Activated CD8-positive, alpha-beta memory T cell treated with anti-CD3 and anti-CD28 coated beads for 1 hour (primary cell): ENCODE results near the gene ZKSCAN5.
"Not testable (repeated sequence)": the region's sequence is repeated elsewhere in the genome, so short reads cannot be mapped to it uniquely, and the experiment has no call there.

Experiments used
- DNase-seq, 2 donors: peaks; one replicate each; pipeline ENCODE4 v3.0.0-alpha.2; 2020; ENCODE audit warnings: low read depth in 1 of 2; ENCODE audit errors: extremely low read depth in 1 of 2

Gene ZKSCAN5

GRCh38 chr7:99497766-99498545 lies 6.5 kb upstream of the ZKSCAN5 start:
- DNase-seq = no peak

GRCh38 chr7:99498546-99498944 lies 5.9 kb upstream of the ZKSCAN5 start:
- no peak for DNase-seq

GRCh38 chr7:99499371-99499720 lies 5.1 kb upstream of the ZKSCAN5 start:
- no peak for DNase-seq

- DNase-seq = peak; percentile 55 to 78
Observed at GRCh38 chr7:99499721-99500636, 4.5 kb upstream of the ZKSCAN5 start, which contains the start of gene ZNF394. ZNF394 (minus strand) TSS chr7:99500281; CDS start chr7:99500093, 188 bp downstream.

GRCh38 chr7:99500637-99501009 lies 3.8 kb upstream of the ZKSCAN5 start:
- no peak for DNase-seq

GRCh38 chr7:99501236-99501635 lies 3.2 kb upstream of the ZKSCAN5 start:
- not testable (repeated sequence) for DNase-seq

- no peak for DNase-seq
Observed at GRCh38 chr7:99504281-99504602, 220 bp upstream of the ZKSCAN5 start.

GRCh38 chr7:99505324-99505662 lies 831 bp downstream of the ZKSCAN5 start:
- no peak for DNase-seq

- no peak for DNase-seq
Observed at GRCh38 chr7:99514050-99514449, 9.6 kb downstream of the ZKSCAN5 start.

- no peak for DNase-seq
Observed at GRCh38 chr7:99521399-99521798, 16.9 kb downstream of the ZKSCAN5 start.

GRCh38 chr7:99525713-99526440 lies 21.4 kb downstream of the ZKSCAN5 start:
- no peak for DNase-seq

GRCh38 chr7:99531354-99531765 lies 26.9 kb downstream of the ZKSCAN5 start:
- DNase-seq = no peak

- DNase-seq = no peak
Observed at GRCh38 chr7:99535667-99536066, 31.2 kb downstream of the ZKSCAN5 start.

- no peak for DNase-seq
Observed at GRCh38 chr7:99539213-99539811, 34.9 kb downstream of the ZKSCAN5 start.

- no peak for DNase-seq
Observed at GRCh38 chr7:99540542-99540941, 36.1 kb downstream of the ZKSCAN5 start.

GRCh38 chr7:99541212-99541611 lies 36.8 kb downstream of the ZKSCAN5 start:
- DNase-seq = no peak

- no peak for DNase-seq
Observed at GRCh38 chr7:99543081-99543671, 38.7 kb downstream of the ZKSCAN5 start.

GRCh38 chr7:99543916-99544315 lies 39.5 kb downstream of the ZKSCAN5 start:
- DNase-seq = no peak

GRCh38 chr7:99545308-99545707 lies 40.8 kb downstream of the ZKSCAN5 start:
- not testable (repeated sequence) for DNase-seq

GRCh38 chr7:99549545-99549944 lies 45.1 kb downstream of the ZKSCAN5 start:
- not testable (repeated sequence) for DNase-seq

GRCh38 chr7:99551334-99551733 lies 46.9 kb downstream of the ZKSCAN5 start:
- no peak for DNase-seq
